Mucosa of descending colon (tissue), 3 donors: ENCODE data around the gene APBB2. TPM values are rescaled to one million over a fixed set of nuclear protein-coding genes. Genes with fewer than 3 reads are reported as not detected.

Experiments used
- ATAC-seq: fragments of 200-7000 bp; cut with Tn5 transposase; one replicate; pipeline ENCODE4 v1.9.1; 2020; ENCODE audit warnings: mild to moderate bottlenecking, moderate library complexity
- DNase-seq, 3 donors: peaks; one replicate each; pipeline ENCODE4 v3.0.0-alpha.2; 2020
- H3K36me3 ChIP-seq: fragments of 200-600 bp; one replicate; pipeline ENCODE4 v1.8.0; 2021; ENCODE audit warnings: low read depth, mild to moderate bottlenecking
- H3K4me1 ChIP-seq: fragments of 200-600 bp; one replicate; pipeline ENCODE4 v1.8.0; 2021; ENCODE audit warnings: low read depth, mild to moderate bottlenecking
- H3K4me3 ChIP-seq: fragments of 200-600 bp; one replicate; pipeline ENCODE4 v1.8.0; 2021; ENCODE audit warnings: mild to moderate bottlenecking
- H3K9me3 ChIP-seq: fragments of 200-600 bp; one replicate; pipeline ENCODE4 v1.8.0; 2021; ENCODE audit warnings: mild to moderate bottlenecking
- CTCF ChIP-seq: fragments of 200-600 bp; IDR thresholded peaks from one replicate; pipeline ENCODE4 v1.8.0; 2022; ENCODE audit warnings: antibody characterized with exemption, mild to moderate bottlenecking
- intact Hi-C, 2 donors: fragments of 100-400 bp; cut with DNase I in 1 of 2; cut with micrococcal nuclease in 1 of 2; formaldehyde crosslinking; loops; one replicate each; pipeline versions ENCODE4 v1.11.0 to v1.11.1; 2022; cut with DNase I, micrococcal nuclease
- total RNA-seq, 3 donors: library from RNA; stranded (reverse); fragmentation: NEBNext Ultra II Directional in 2 of 3; extraction: Animal tissue kit (Norgen Biotek cat#: 25700) in 2 of 3; gene quantifications; one replicate each; pipeline versions ENCODE4 v1.2.1 to v1.2.4, GENCODE V29; 2021 to 2023
- donor health status: DM: no; HTN: no; CAD: no; lungs with moderate emphysema.
- donor health status: DM: no; HTN: no; CAD: no.
- donor health status: DM: no; HTN: yes; CAD: no.

Gene APBB2
- total RNA-seq, 3 donors from 2014 or later = 26.3 to 68.3 (median 29.6) TPM

- intact Hi-C loops = no loop called here
- Histone ChIP-seq H3K9me3 (peaks cover 10% of the 10 kb centered on the region), H3K4me1 (no peaks in the 10 kb centered on the region), H3K4me3 (no peak overlapping the region), H3K36me3 (no peaks in the 10 kb centered on the region)
- DNase-seq (no peak), ATAC-seq (no peak)
- no peak for TF ChIP-seq CTCF
These were observed 172.8 kb downstream of the APBB2 start for GRCh38 chr4:41041551-41041950.

- DNase-seq (no peak), ATAC-seq (no peak)
- Histone ChIP-seq H3K9me3 (no peaks in the 10 kb centered on the region), H3K4me1 (no peaks in the 10 kb centered on the region), H3K36me3 (no peaks in the 10 kb centered on the region), H3K4me3 (no peak overlapping the region)
- intact Hi-C loops = no loop called here
- TF ChIP-seq CTCF = no peak
These were observed 175.0 kb downstream of the APBB2 start for GRCh38 chr4:41039317-41039716.

- no peaks in the 10 kb centered on the region for H3K4me1 ChIP-seq
- H3K4me3 ChIP-seq = no peak overlapping the region
- ATAC-seq = no peak
- no peaks in the 10 kb centered on the region for H3K9me3 ChIP-seq
- no peaks in the 10 kb centered on the region for H3K36me3 ChIP-seq
- no peak for TF ChIP-seq CTCF
- intact Hi-C loops = no loop called here
- DNase-seq = no peak
These were observed 176.0 kb downstream of the APBB2 start for GRCh38 chr4:41038304-41038703.

GRCh38 chr4:41029098-41029497 lies 185.2 kb downstream of the APBB2 start:
- Histone ChIP-seq H3K36me3 (no peaks in the 10 kb centered on the region), H3K4me1 (no peaks in the 10 kb centered on the region), H3K9me3 (peaks cover 9% of the 10 kb centered on the region), H3K4me3 (no peak overlapping the region)
- ATAC-seq = no peak
- TF ChIP-seq CTCF = no peak
- DNase-seq = no peak
- intact Hi-C loops = no loop called here

GRCh38 chr4:41028392-41029076 lies 185.8 kb downstream of the APBB2 start:
- DNase-seq = no peak

More at GRCh38 chr4:41028392-41029076, 185.8 kb downstream of the APBB2 start:
- H3K9me3 ChIP-seq = peaks cover 9% of the 10 kb centered on the region
- H3K4me3 ChIP-seq = no peak overlapping the region
- no peaks in the 10 kb centered on the region for H3K36me3 ChIP-seq
- no peak for ATAC-seq
- TF ChIP-seq CTCF = no peak
- H3K4me1 ChIP-seq = no peaks in the 10 kb centered on the region
- intact Hi-C loops = no loop called here
